SU-DHL-6 (cell line): ENCODE measurements around the gene C1orf21.

Experiments
- H2AFZ ChIP-seq: fragments of 200-600 bp; sonication (generic); 2 replicates; pipeline ENCODE4 v1.6.1; 2014; ENCODE audit warnings: low read depth, mild to moderate bottlenecking, moderate library complexity, mixed read lengths, antibody characterized with exemption, low read length; ENCODE audit not compliant: severe bottlenecking
- H3F3A ChIP-seq: fragments of 200-600 bp; shearing (Covaris generic); 2 replicates; pipeline ENCODE4 v1.6.0; 2016; ENCODE audit warnings: antibody characterized with exemption, mild to moderate bottlenecking; ENCODE audit not compliant: insufficient read depth
- H3K27ac ChIP-seq: fragments of 200-600 bp; sonication (generic); 2 replicates; pipeline ENCODE4 v1.5.1; 2016; ENCODE audit warnings: low read depth, mild to moderate bottlenecking, low read length, moderate library complexity, mixed read lengths
- H3K27me3 ChIP-seq: fragments of 200-600 bp; sonication (generic), shearing (Covaris generic); 2 replicates; pipeline ENCODE4 v1.6.0; 2014; ENCODE audit warnings: mild to moderate bottlenecking, low read length
- H3K36me3 ChIP-seq: fragments of 200-600 bp; sonication (generic); 2 replicates; pipeline ENCODE4 v1.6.1; 2014; ENCODE audit warnings: mild to moderate bottlenecking, low read length, mixed read lengths
- H3K4me2 ChIP-seq: fragments of 300-600, 200-600 bp; shearing (Covaris generic), sonication (generic); 2 replicates; pipeline ENCODE4 v1.6.0; 2014; ENCODE audit warnings: low read length, low read depth, mild to moderate bottlenecking; ENCODE audit not compliant: poor library complexity, severe bottlenecking
- H3K4me3 ChIP-seq: fragments of 200-600 bp; sonication (generic); 2 replicates; pipeline ENCODE4 v1.5.1; 2014; ENCODE audit warnings: antibody characterized with exemption, low read length, mild to moderate bottlenecking, mixed read lengths; ENCODE audit not compliant: insufficient read depth, poor library complexity, severe bottlenecking
- H3K79me2 ChIP-seq: fragments of 200-600 bp; sonication (generic); 2 replicates; pipeline ENCODE4 v1.6.1; 2014; ENCODE audit warnings: mild to moderate bottlenecking, low read length, moderate library complexity; ENCODE audit not compliant: insufficient read depth
- H3K9ac ChIP-seq: fragments of 200-600 bp; sonication (generic); 2 replicates; pipeline ENCODE4 v1.7.0; 2014; ENCODE audit warnings: mild to moderate bottlenecking, low read length
- H3K9me2 ChIP-seq: fragments of 200-600 bp; sonication (generic); replicated peaks from 2 replicates; pipeline ENCODE4 v1.6.1; 2014; ENCODE audit warnings: low read length; ENCODE audit not compliant: insufficient read depth
- H3K9me3 ChIP-seq: fragments of 200-600 bp; sonication (generic); 2 replicates; pipeline ENCODE4 v1.6.1; 2014; ENCODE audit warnings: low read length, mixed read lengths; ENCODE audit not compliant: insufficient read depth
- H4K20me1 ChIP-seq: fragments of 200-600 bp; sonication (generic); 2 replicates; pipeline ENCODE4 v1.6.1; 2014; ENCODE audit warnings: low read depth, mild to moderate bottlenecking, antibody characterized with exemption, low read length, moderate library complexity, mixed read lengths
- EZH2phosphoT487 ChIP-seq: fragments of 200-600 bp; sonication (generic), shearing (Covaris generic); conservative IDR thresholded peaks from 2 replicates; pipeline ENCODE4 v1.6.1; 2018; ENCODE audit warnings: mild to moderate bottlenecking, antibody characterized with exemption, low read length, moderate library complexity, mixed read lengths
- TF ChIP-seq, protein P1 (sequence below): fragments of 200-600 bp; sonication (generic); IDR thresholded peaks from one replicate; pipeline ENCODE4 v1.5.1; 2017; ENCODE audit warnings: antibody characterized with exemption, mild to moderate bottlenecking, low read length, moderate library complexity; ENCODE audit not compliant: insufficient read depth, poor library complexity, severe bottlenecking

C1orf21 gene

GRCh38 chr1:184497959-184498723 lies 111.3 kb downstream of the C1orf21 start:
- H3K27ac ChIP-seq = no peak overlapping the region
- no peak overlapping the region for H2AFZ ChIP-seq
- no peaks in the 10 kb centered on the region for H3F3A ChIP-seq
- no peak overlapping the region for H3K9ac ChIP-seq
- H3K27me3 ChIP-seq = no peaks in the 10 kb centered on the region
- no peaks in the 10 kb centered on the region for H3K9me2 ChIP-seq
- no peak for TF ChIP-seq EZH2phosphoT487
- TF ChIP-seq, protein P1, sequence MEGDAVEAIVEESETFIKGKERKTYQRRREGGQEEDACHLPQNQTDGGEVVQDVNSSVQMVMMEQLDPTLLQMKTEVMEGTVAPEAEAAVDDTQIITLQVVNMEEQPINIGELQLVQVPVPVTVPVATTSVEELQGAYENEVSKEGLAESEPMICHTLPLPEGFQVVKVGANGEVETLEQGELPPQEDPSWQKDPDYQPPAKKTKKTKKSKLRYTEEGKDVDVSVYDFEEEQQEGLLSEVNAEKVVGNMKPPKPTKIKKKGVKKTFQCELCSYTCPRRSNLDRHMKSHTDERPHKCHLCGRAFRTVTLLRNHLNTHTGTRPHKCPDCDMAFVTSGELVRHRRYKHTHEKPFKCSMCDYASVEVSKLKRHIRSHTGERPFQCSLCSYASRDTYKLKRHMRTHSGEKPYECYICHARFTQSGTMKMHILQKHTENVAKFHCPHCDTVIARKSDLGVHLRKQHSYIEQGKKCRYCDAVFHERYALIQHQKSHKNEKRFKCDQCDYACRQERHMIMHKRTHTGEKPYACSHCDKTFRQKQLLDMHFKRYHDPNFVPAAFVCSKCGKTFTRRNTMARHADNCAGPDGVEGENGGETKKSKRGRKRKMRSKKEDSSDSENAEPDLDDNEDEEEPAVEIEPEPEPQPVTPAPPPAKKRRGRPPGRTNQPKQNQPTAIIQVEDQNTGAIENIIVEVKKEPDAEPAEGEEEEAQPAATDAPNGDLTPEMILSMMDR = no peak
- H3K4me3 ChIP-seq = no peak overlapping the region
- no peaks in the 10 kb centered on the region for H3K79me2 ChIP-seq
- H4K20me1 ChIP-seq = no peaks in the 10 kb centered on the region
- no peaks in the 10 kb centered on the region for H3K9me3 ChIP-seq
- no peak overlapping the region for H3K4me2 ChIP-seq
- H3K36me3 ChIP-seq = no peaks in the 10 kb centered on the region

GRCh38 chr1:184499616-184500015 lies 112.8 kb downstream of the C1orf21 start:
- no peaks in the 10 kb centered on the region for H3K27me3 ChIP-seq
- no peak overlapping the region for H3K4me2 ChIP-seq
- no peak overlapping the region for H3K4me3 ChIP-seq
- H4K20me1 ChIP-seq = no peaks in the 10 kb centered on the region
- H3F3A ChIP-seq = no peaks in the 10 kb centered on the region
- no peaks in the 10 kb centered on the region for H3K79me2 ChIP-seq
- TF ChIP-seq EZH2phosphoT487 = no peak
- TF ChIP-seq, protein P1 = no peak
- no peak overlapping the region for H2AFZ ChIP-seq
- H3K9me3 ChIP-seq = no peaks in the 10 kb centered on the region
- no peak overlapping the region for H3K27ac ChIP-seq
- no peaks in the 10 kb centered on the region for H3K36me3 ChIP-seq
- H3K9me2 ChIP-seq = no peaks in the 10 kb centered on the region
- H3K9ac ChIP-seq = no peak overlapping the region

GRCh38 chr1:184502161-184502560 lies 115.3 kb downstream of the C1orf21 start:
- TF ChIP-seq, protein P1 = no peak
- no peak for TF ChIP-seq EZH2phosphoT487
- no peak overlapping the region for H3K9ac ChIP-seq
- no peak overlapping the region for H3K4me3 ChIP-seq
- no peaks in the 10 kb centered on the region for H3K36me3 ChIP-seq
- no peaks in the 10 kb centered on the region for H3K27me3 ChIP-seq
- H4K20me1 ChIP-seq = no peaks in the 10 kb centered on the region
- no peak overlapping the region for H3K4me2 ChIP-seq
- H2AFZ ChIP-seq = no peak overlapping the region
- H3K9me3 ChIP-seq = no peaks in the 10 kb centered on the region
- H3K27ac ChIP-seq = no peak overlapping the region
- no peaks in the 10 kb centered on the region for H3K79me2 ChIP-seq
- H3F3A ChIP-seq = no peaks in the 10 kb centered on the region
- no peaks in the 10 kb centered on the region for H3K9me2 ChIP-seq
